Upper lobe of left lung (tissue), 6 donors: ENCODE measurements around the gene RASEF. TPM values are rescaled to one million over a fixed set of nuclear protein-coding genes. Genes with fewer than 3 reads are reported as not detected.

Experiments
- ATAC-seq, 2 donors: fragments of 200-7000 bp; cut with Tn5 transposase; one replicate each; pipeline ENCODE4 v1.9.1; 2022; ENCODE audit warnings: mild to moderate bottlenecking in 2 of 2, moderate library complexity in 2 of 2; ENCODE audit not compliant: low FRiP score in 2 of 2
- DNase-seq, 2 donors: peaks; one replicate each; pipeline ENCODE4 v3.0.0-alpha.2; 2019 to 2020
- H3K27ac ChIP-seq, 4 donors: fragments of 200-600 bp; sonication (generic); one replicate each; pipeline ENCODE4 v1.5.1; 2016 to 2019
- H3K27me3 ChIP-seq, 4 donors: fragments of 200-600 bp; sonication (generic); one replicate each; pipeline ENCODE4 v1.5.1; 2017 to 2019
- H3K36me3 ChIP-seq, 4 donors: fragments of 200-600 bp; sonication (generic); one replicate each; pipeline ENCODE4 v1.5.1; 2016 to 2019
- H3K4me1 ChIP-seq, 4 donors: fragments of 200-600 bp; sonication (generic); one replicate each; pipeline ENCODE4 v1.5.1; 2018 to 2019
- H3K4me3 ChIP-seq, 4 donors: fragments of 200-600 bp; sonication (generic); one replicate each; pipeline ENCODE4 v1.5.1; 2017 to 2019; ENCODE audit warnings: mild to moderate bottlenecking in 2 of 4, moderate library complexity in 1 of 4
- H3K9me3 ChIP-seq, 4 donors: fragments of 200-600 bp; sonication (generic); one replicate each; pipeline ENCODE4 v1.5.1; 2018 to 2019
- EP300 ChIP-seq, 4 donors: sonication (generic); formaldehyde crosslinking; IDR thresholded peaks; one replicate each; pipeline ENCODE4 v1.5.1; 2017; ENCODE audit warnings: antibody characterized with exemption in 4 of 4, control low read depth in 2 of 4
- POLR2A ChIP-seq, 4 donors: fragments of 450-650 bp; IDR thresholded peaks; one replicate each; pipeline ENCODE4 v1.5.1; 2016 to 2017; ENCODE audit warnings: antibody characterized with exemption in 4 of 4, mild to moderate bottlenecking in 2 of 4
- POLR2AphosphoS5 ChIP-seq, 2 donors: sonication (generic); formaldehyde crosslinking; IDR thresholded peaks; one replicate each; pipeline ENCODE4 v1.5.1; 2017; ENCODE audit warnings: antibody characterized with exemption in 2 of 2
- WGBS, 2 donors: methylation state at CpG; one replicate each; pipeline ENCODE4 v1.1.5; 2017 to 2018; 5-methylcytosine and 5-hydroxymethylcytosine counted together
- total RNA-seq, 6 donors: library from RNA; depleted of rRNA in 4 of 6; stranded (reverse); fragments of >200 nt in 4 of 6; gene quantifications; one replicate each; pipeline versions ENCODE4 v1.1.0 to v1.2.1, GENCODE V29; 2016 to 2021
- TF ChIP-seq, protein P1 (sequence below), 6 experiments: fragments of 450-650 bp in 4 of 6; fragments of 200-600 bp in 2 of 6; sonication (generic) in 2 of 6; IDR thresholded peaks; one replicate each; pipeline ENCODE4 v1.5.1; 2016 to 2019; ENCODE audit warnings: antibody characterized with exemption in 6 of 6
- donor health status: DM: no; HTN: no; CAD: no; lungs with moderate emphysema.
- donor health status: DM: no; HTN: yes; CAD: no; lungs with severe emphysema.

The RASEF gene
- total RNA-seq, 6 donors from 2014 or later = 14.5 to 90.0 (median 18.0) TPM

DNA sequence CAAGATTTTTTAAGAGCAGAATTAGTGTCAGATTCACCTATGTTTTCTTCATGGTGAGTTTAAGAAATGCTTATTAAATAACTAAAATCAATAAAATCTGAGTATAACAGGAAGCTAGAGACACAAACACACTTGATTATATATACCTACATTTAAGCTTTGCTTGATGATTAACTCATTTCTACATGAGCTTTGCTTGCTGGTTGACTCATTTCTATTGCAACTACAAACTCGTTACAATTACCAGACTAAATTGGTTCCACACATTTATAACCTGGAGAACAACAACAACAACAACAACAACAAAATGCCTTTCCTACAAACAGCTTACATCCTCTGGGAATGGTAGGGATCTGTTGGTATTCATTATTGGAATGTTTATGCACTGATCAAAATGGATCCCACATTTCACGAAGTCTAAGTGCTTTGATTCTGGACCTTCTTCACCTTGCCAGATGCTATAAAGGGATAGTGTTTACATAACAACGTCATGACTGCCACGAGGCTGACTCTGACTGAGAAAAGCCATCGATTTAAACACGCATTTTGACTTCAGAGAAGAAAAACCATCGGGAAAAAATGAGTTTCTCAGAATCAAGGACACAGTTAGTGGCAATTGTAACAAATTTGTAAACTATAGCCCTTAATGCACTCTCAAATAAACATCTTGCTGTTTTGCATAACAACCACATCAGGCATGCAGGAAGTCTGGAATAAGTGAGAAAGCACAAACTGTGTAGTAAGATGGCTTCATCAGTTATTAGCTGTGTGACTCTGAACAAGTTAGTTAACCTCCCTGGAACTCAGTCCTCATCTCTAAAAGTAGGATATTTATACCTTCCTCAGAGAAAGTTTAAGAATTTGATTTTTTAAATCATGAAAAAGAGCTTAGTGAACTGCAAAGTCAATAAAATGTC is 49.8 kb downstream of the RASEF start:
- H3K27ac ChIP-seq = no peak overlapping the region
- peaks cover 0 to 3% (median 0%) of the 10 kb centered on the region in 4 donors for H3K4me1 ChIP-seq
- no peak for DNase-seq
- no peaks in the 10 kb centered on the region for H3K27me3 ChIP-seq
- WGBS, 2 donors = 50 to 57% methylated on average over 7 of the region's 7 CpGs
- TF ChIP-seq EP300 (IDR thresholded peaks at IDR 0.05) (no peak), POLR2AphosphoS5 (IDR thresholded peaks at IDR 0.05) (no peak), POLR2A (IDR thresholded peaks at IDR 0.05) (no peak)
- TF ChIP-seq, protein P1, sequence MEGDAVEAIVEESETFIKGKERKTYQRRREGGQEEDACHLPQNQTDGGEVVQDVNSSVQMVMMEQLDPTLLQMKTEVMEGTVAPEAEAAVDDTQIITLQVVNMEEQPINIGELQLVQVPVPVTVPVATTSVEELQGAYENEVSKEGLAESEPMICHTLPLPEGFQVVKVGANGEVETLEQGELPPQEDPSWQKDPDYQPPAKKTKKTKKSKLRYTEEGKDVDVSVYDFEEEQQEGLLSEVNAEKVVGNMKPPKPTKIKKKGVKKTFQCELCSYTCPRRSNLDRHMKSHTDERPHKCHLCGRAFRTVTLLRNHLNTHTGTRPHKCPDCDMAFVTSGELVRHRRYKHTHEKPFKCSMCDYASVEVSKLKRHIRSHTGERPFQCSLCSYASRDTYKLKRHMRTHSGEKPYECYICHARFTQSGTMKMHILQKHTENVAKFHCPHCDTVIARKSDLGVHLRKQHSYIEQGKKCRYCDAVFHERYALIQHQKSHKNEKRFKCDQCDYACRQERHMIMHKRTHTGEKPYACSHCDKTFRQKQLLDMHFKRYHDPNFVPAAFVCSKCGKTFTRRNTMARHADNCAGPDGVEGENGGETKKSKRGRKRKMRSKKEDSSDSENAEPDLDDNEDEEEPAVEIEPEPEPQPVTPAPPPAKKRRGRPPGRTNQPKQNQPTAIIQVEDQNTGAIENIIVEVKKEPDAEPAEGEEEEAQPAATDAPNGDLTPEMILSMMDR (IDR thresholded peaks at IDR 0.05) = no peak
- H3K9me3 ChIP-seq = no peaks in the 10 kb centered on the region
- no peaks in the 10 kb centered on the region for H3K36me3 ChIP-seq
- H3K4me3 ChIP-seq = no peak overlapping the region
- ATAC-seq = no peak

DNA sequence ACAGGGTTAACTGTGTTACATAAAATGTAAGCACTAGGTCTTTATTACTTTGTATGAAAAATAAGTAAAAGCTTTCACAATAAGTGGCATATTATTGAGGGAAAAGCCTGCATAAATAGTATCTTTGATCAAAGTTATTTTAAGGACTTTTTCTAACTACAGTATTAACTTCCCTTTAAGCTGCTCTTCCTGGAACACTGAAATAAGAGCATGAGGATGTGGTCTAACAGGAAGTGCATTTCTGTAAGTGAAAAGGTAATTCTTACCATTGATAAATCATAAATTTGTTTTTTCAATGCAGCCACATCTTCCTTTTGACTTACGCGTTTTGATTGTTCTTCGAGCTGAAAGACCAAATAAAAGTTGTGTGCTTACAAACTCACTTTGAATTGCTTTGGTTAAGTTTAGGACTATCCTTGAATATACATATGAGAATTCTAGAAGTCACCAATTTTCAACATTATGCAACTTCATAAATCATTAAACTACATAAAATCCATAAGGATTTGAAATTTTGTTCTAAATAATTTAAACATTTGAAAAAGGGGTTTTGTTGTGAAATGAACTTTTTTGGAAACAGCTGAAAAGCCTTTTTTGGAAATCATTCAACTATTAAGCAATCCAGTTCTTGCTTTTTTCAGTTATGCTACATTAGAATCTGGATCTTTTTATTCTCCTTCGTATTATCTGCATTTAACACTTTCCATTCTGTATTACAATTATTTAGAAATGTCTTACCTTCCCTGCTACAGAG is 50.6 kb downstream of the RASEF start:
- H3K36me3 ChIP-seq = no peaks in the 10 kb centered on the region
- no peak overlapping the region for H3K4me3 ChIP-seq
- no peaks in the 10 kb centered on the region for H3K9me3 ChIP-seq
- WGBS, 2 donors = 18 to 22% methylated on average over 4 of the region's 4 CpGs
- DNase-seq (no peak), ATAC-seq (no peak)
- no peak overlapping the region for H3K27ac ChIP-seq
- H3K4me1 ChIP-seq = peaks cover 0 to 3% (median 0%) of the 10 kb centered on the region in 4 donors
- no peaks in the 10 kb centered on the region for H3K27me3 ChIP-seq
- no peak for TF ChIP-seq POLR2A (IDR thresholded peaks at IDR 0.05)
- TF ChIP-seq, protein P1 (IDR thresholded peaks at IDR 0.05) = no peak
- TF ChIP-seq POLR2AphosphoS5 (IDR thresholded peaks at IDR 0.05) = no peak

DNA sequence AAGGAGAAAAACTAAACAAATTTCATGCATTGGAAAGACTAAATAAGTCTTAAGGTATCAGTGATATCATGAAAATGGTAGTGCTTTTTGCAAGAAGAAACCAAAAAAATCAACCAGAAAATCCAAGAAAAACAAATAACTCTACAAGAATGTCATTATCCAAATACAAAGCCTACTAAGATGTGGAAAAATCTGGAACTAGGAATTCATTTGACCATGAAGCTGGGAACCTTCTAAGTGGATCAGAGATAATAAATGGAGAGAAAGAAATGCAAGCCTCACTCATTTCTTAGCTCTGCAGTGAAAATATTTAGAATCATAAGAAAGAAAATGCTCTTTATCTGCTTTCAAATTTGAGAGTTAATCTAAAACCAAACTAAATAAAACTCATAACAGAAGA is 51.3 kb downstream of the RASEF start:
- ATAC-seq (no peak), DNase-seq (no peak)
- Histone ChIP-seq H3K27ac (no peak overlapping the region), H3K4me1 (peaks cover 0 to 3% (median 0%) of the 10 kb centered on the region in 4 donors), H3K4me3 (no peak overlapping the region), H3K9me3 (no peaks in the 10 kb centered on the region), H3K36me3 (no peaks in the 10 kb centered on the region), H3K27me3 (no peaks in the 10 kb centered on the region)
- TF ChIP-seq POLR2AphosphoS5 (IDR thresholded peaks at IDR 0.05) = no peak
- TF ChIP-seq POLR2A (IDR thresholded peaks at IDR 0.05) = no peak

DNA sequence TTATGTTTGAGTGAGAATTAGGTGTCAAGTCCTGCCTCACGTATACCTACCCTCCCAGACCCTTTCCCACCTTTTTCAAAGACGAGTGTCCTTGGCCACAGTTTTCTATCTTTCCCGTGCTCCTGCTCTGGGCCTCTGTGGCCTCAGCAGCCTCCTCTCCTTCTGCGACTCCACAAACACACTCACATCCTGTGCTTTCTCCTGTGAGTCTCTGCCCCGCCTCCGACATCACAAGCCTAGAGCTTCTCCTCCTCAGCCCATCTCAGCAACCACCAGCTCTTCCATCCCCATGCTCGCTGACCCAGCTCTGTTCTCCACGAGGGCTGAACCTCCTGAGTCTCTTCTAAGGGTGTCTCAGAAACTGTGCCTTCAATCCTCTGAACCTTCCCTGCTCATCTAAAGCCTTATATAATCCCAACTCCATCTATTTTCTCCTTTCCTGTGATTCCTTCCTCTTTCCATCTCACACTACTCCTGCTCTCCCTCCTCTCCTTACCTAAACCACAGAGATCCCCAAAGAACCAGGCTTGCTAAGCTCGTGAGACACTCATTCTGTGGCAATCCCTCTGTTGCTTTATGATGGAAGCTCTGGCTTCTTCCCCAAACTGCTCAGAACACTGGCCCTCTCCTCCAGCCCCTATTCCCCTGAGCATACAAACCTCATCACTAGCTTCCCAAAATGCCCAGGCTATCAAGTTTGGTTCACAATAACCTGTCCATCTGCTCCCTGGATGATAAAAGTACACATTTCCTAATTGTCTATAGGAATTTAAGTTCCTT is 55.2 kb downstream of the RASEF start:
- no peak for ATAC-seq
- Histone ChIP-seq H3K36me3 (no peaks in the 10 kb centered on the region), H3K4me3 (no peak overlapping the region), H3K4me1 (peaks cover 0 to 2% (median 0%) of the 10 kb centered on the region in 4 donors), H3K27me3 (no peaks in the 10 kb centered on the region), H3K9me3 (no peaks in the 10 kb centered on the region), H3K27ac (no peak overlapping the region)
- WGBS, 2 donors = 76 to 83% methylated on average over 9 of the region's 9 CpGs
- DNase-seq = no peak
- TF ChIP-seq, protein P1 (IDR thresholded peaks at IDR 0.05) = no peak
- TF ChIP-seq EP300 (IDR thresholded peaks at IDR 0.05) (no peak), POLR2AphosphoS5 (IDR thresholded peaks at IDR 0.05) (no peak), POLR2A (IDR thresholded peaks at IDR 0.05) (no peak)

DNA sequence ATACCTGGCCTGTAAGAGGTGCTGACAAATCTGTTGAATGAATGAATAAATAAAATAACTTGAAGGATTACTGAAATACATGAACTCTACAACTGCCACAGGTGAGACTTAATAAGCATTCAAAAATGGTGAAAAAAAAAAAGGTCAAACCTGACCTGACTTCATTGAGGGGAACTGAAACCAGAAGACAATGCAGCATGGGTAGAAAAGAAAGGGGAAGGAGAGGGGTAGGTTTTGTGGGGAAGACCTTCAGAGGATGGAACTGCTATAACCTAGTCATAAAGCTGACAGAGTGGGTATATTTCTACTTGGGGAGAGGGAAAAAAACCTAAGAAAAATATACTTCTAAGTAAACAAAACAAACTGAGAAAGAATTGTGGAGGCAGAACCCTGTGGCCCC is 56.6 kb downstream of the RASEF start:
- Histone ChIP-seq H3K4me3 (no peak overlapping the region), H3K36me3 (no peaks in the 10 kb centered on the region), H3K4me1 (no peaks in the 10 kb centered on the region), H3K27ac (no peak overlapping the region), H3K9me3 (no peaks in the 10 kb centered on the region), H3K27me3 (no peaks in the 10 kb centered on the region)
- no peak for ATAC-seq
- DNase-seq = no peak
- TF ChIP-seq POLR2A (IDR thresholded peaks at IDR 0.05) (no peak), EP300 (IDR thresholded peaks at IDR 0.05) (no peak), POLR2AphosphoS5 (IDR thresholded peaks at IDR 0.05) (no peak)
- TF ChIP-seq, protein P1 (IDR thresholded peaks at IDR 0.05) = no peak
